ENCODE results near the gene GAA. TPM values are rescaled to one million over a fixed set of nuclear protein-coding genes. Genes with fewer than 3 reads are reported as not detected.
A peak's percentile ranks its signal among the peaks of the same experiment; 100 is the strongest.
"Not testable (repeated sequence)": the region's sequence is repeated elsewhere in the genome, so short reads cannot be mapped to it uniquely, and the experiment has no call there.

GAA gene
- total RNA-seq, 4 donors from 2014 or later: 48.1 to 71.7 (median 67.8) TPM

GRCh38 chr17:80086081-80086480, 15.3 kb upstream of the GAA start:
- intact Hi-C loops (cut with DNase I; ENCODE audit: low total_unique reads): loop anchor here (10.0 kb wide), 1 partner anchor 279 kb away; no protein-coding TSS in a partner anchor
- no peak overlapping the region for H3K4me3 ChIP-seq (ENCODE audit: low read depth, poor library complexity, severe bottlenecking)
- WGBS, 2 donors: 87 to 89% methylated on average over 17 of the region's 17 CpGs

GRCh38 chr17:80086616-80087015, 14.8 kb upstream of the GAA start:
- intact Hi-C loops (cut with DNase I; ENCODE audit: low total_unique reads): loop anchor here (10.0 kb wide), 1 partner anchor 278 kb away; no protein-coding TSS in a partner anchor
- WGBS, 2 donors: 83 to 87% methylated on average over 10 to 11 of the region's 11 CpGs
- no peak for TF ChIP-seq CTCF (IDR thresholded peaks at IDR 0.05)
- TF ChIP-seq POLR2A (IDR thresholded peaks at IDR 0.05): no peak
- no peak overlapping the region for H3K4me3 ChIP-seq (ENCODE audit: low read depth, poor library complexity, severe bottlenecking)
- no peak for DNase-seq (ENCODE audit: low spot score in 2 of 2)

More at GRCh38 chr17:80086081-80086480, 15.3 kb upstream of the GAA start:
- DNase-seq (ENCODE audit: low spot score in 2 of 2): no peak
- TF ChIP-seq POLR2A (IDR thresholded peaks at IDR 0.05) (no peak), CTCF (IDR thresholded peaks at IDR 0.05) (no peak)

GRCh38 chr17:80087346-80088265, 13.8 kb upstream of the GAA start:
- TF ChIP-seq CTCF (IDR thresholded peaks at IDR 0.05): no peak
- no peak for TF ChIP-seq POLR2A (IDR thresholded peaks at IDR 0.05)
- intact Hi-C loops (cut with DNase I; ENCODE audit: low total_unique reads): loop anchor here (10.0 kb wide), 1 partner anchor 277 kb away; no protein-coding TSS in a partner anchor
- WGBS, 2 donors: 84 to 85% methylated on average over 30 to 34 of the region's 34 CpGs

GRCh38 chr17:80089762-80090161, 11.6 kb upstream of the GAA start:
- intact Hi-C loops (cut with DNase I; ENCODE audit: low total_unique reads): loop anchor here (10.0 kb wide), 1 partner anchor 275 kb away; no protein-coding TSS in a partner anchor
- no peak overlapping the region for H3K4me3 ChIP-seq (ENCODE audit: low read depth, poor library complexity, severe bottlenecking)
- 95% methylated on average over 15 to 16 of the region's 16 CpGs for WGBS, 2 donors
- DNase-seq (ENCODE audit: low spot score in 2 of 2): no peak
- TF ChIP-seq POLR2A (IDR thresholded peaks at IDR 0.05): no peak
- no peak for TF ChIP-seq CTCF (IDR thresholded peaks at IDR 0.05)

More at GRCh38 chr17:80087346-80088265, 13.8 kb upstream of the GAA start:
- no peak overlapping the region for H3K4me3 ChIP-seq (ENCODE audit: low read depth, poor library complexity, severe bottlenecking)
- peak in 1 of 2 donors; percentile 65 for DNase-seq (ENCODE audit: low spot score in 2 of 2)

GRCh38 chr17:80090164-80090563, 11.2 kb upstream of the GAA start:
- DNase-seq (ENCODE audit: low spot score in 2 of 2); H3K4me3 ChIP-seq (ENCODE audit: low read depth, poor library complexity, severe bottlenecking); intact Hi-C loops (cut with DNase I; ENCODE audit: low total_unique reads): not testable (repeated sequence)
- WGBS, 2 donors: 93 to 94% methylated on average over 41 to 44 of the region's 44 CpGs

- intact Hi-C loops (cut with DNase I; ENCODE audit: low total_unique reads): no loop called here
- DNase-seq (ENCODE audit: low spot score in 2 of 2): no peak
- 80 to 87% methylated on average over 4 of the region's 4 CpGs for WGBS, 2 donors
- no peak overlapping the region for H3K4me3 ChIP-seq (ENCODE audit: low read depth, poor library complexity, severe bottlenecking)
- no peak for TF ChIP-seq CTCF (IDR thresholded peaks at IDR 0.05)
- TF ChIP-seq POLR2A (IDR thresholded peaks at IDR 0.05): no peak
These were observed 10.0 kb upstream of the GAA start for GRCh38 chr17:80091376-80091775.
